Measurements from ENCODE around the gene PACSIN3.

- no peak for TF ChIP-seq CTCF (IDR thresholded peaks at IDR 0.05)
- no peak for TF ChIP-seq POLR2A (IDR thresholded peaks at IDR 0.05)
Measured at GRCh38 chr11:47188259-47188658, 2.0 kb upstream of the PACSIN3 start.
